ENCODE data around the gene ABCA4.

Gene ABCA4

GRCh38 chr1:94121411-94121821, 468 bp upstream of the ABCA4 start:
- no peak for DNase-seq

- no peak for DNase-seq
Observed at GRCh38 chr1:94120570-94120901, 412 bp downstream of the ABCA4 start.

GRCh38 chr1:94119796-94120569, 965 bp downstream of the ABCA4 start:
- DNase-seq, result no peak

GRCh38 chr1:94119306-94119705, 1.6 kb downstream of the ABCA4 start:
- DNase-seq, result no peak

- DNase-seq, result no peak
Observed at GRCh38 chr1:94118471-94118870, 2.5 kb downstream of the ABCA4 start.

GRCh38 chr1:94118013-94118412, 2.9 kb downstream of the ABCA4 start:
- no peak for DNase-seq

- no peak for DNase-seq
Observed at GRCh38 chr1:94117259-94117851, 3.6 kb downstream of the ABCA4 start.

GRCh38 chr1:94115900-94116436, 5.0 kb downstream of the ABCA4 start:
- no peak for DNase-seq

- DNase-seq, result no peak
Observed at GRCh38 chr1:94115254-94115899, 5.6 kb downstream of the ABCA4 start.

- DNase-seq, result no peak
Observed at GRCh38 chr1:94113589-94114226, 7.2 kb downstream of the ABCA4 start.

- no peak for DNase-seq
Observed at GRCh38 chr1:94111879-94112278, 9.1 kb downstream of the ABCA4 start.

GRCh38 chr1:94110946-94111740, 9.8 kb downstream of the ABCA4 start:
- DNase-seq, result no peak

GRCh38 chr1:94110021-94110761, 10.8 kb downstream of the ABCA4 start:
- DNase-seq, result no peak

- DNase-seq, result no peak
Observed at GRCh38 chr1:94109478-94109877, 11.5 kb downstream of the ABCA4 start.

GRCh38 chr1:94107141-94107540, 13.8 kb downstream of the ABCA4 start:
- DNase-seq, result no peak

- DNase-seq, result no peak
Observed at GRCh38 chr1:94106716-94107115, 14.2 kb downstream of the ABCA4 start.

- no peak for DNase-seq
Observed at GRCh38 chr1:94105957-94106529, 14.9 kb downstream of the ABCA4 start.

- no peak for DNase-seq
Observed at GRCh38 chr1:94105581-94105952, 15.4 kb downstream of the ABCA4 start.

GRCh38 chr1:94104776-94105580, 16.0 kb downstream of the ABCA4 start:
- DNase-seq, result no peak

GRCh38 chr1:94104127-94104684, 16.7 kb downstream of the ABCA4 start:
- no peak for DNase-seq

Measured in NCI-H2029 (cell line).